T1000 (cell line): ENCODE measurements around the gene LYL1.

ENCODE experiments used
- DNase-seq: peaks from one replicate; lab custom pipeline; 2025; ENCODE audit warnings: mixed read lengths; lab: John Stamatoyannopoulos, UW

LYL1 gene

DNA sequence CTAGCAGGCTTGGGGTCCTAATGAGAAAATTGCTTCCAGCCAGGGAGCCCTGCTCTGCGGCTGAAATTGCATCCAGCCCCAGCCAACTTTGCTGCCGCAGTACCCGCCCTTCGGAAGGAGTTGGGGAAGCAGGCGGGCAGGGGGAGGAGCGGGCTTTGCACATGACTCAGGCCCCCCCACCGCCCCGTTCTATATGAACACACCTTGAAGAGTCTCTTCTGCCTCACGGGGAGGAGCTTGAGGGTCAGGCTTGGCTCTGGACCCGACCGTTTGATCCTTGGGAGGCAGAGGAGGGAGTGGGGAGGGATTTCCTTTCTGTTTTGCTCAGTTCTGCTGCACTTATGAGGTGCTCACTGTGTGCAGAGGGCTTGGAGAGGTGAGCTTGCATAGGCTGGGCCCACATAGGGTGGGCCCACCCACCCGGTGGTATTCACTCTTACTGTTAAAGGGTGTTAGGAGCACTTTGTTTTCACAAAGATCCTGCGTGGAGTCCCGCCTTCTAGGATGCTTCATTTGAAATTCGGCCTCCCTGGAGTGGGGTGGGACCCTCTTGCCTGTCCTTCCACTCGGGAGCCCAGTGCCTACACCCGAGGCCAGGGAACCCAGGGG is 46.5 kb downstream of the LYL1 start:
- DNase-seq = peak; percentile 56

GRCh38 chr19:13055213-13056051 is 47.2 kb downstream of the LYL1 start:
- peak; percentile 85 for DNase-seq

DNA sequence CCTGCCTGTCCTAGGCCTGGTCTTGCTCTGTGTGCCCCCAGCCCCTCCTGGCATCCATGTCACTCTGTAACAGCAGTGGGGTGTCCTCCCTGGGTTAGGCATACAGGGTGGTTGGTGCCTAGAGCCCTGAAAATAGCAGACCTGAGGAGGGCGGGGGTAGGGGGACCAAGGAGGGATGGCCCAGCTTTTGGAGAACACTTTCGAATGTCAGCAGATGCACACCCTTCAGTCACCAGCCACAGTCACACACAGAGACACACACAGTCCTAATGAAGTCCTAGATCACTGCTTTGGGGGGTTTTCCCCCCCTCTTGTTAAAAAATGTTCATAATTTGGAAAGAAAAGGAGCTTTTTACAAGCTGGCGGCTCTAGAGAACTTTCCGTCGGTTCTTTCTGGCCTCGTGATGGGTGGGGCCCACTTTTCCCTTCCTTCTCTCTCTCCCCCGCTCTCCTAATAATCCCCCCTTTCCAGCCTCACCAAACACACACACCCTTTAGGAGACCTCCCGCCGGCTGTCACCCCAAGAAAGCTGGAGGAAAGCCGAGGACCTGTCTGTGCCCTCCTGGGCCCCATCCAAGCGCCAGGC is 47.9 kb downstream of the LYL1 start:
- no peak for DNase-seq

DNA sequence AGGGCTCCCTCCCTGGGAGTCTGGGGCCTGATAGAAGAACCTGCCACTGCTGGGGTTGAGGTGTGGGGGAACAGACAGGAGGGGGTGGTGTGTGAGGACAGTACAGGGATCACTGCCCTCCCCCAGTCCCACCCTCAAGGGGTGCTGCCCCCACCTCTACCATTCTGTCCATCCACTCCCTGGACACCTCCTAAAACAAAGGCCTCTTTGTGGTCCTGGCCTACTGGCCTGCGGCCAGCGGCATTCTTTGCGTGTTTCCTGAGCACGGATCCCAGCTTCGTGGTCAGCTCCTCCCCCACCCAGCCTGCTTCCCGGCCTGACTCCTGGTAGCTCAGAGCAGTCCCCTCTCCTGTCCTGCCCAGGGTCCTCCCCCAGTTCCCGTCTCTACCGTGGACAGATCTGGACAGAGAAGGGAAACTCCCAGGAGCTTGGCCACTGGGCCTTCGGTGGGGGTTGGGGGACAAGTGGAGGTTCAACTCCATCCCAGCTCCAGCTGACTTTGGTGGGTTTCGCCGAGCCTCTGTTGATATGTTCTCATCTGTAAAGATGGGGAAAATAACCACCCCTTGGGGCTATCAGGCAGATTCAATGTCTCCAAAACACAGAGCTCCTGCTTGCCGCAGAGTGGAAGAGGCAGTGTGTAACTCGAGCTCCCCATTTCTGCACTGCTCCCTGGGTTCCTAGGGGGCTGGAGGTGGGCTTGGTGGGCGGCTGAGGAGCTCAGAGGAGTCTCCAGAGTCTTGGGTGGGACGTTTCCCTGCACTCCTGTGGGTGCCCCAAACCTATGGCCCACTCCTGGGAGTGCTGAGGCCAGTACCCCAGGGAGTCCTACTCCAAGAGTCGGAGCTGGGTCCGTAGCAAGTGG is 48.7 kb downstream of the LYL1 start:
- DNase-seq = peak; percentile 61

DNA sequence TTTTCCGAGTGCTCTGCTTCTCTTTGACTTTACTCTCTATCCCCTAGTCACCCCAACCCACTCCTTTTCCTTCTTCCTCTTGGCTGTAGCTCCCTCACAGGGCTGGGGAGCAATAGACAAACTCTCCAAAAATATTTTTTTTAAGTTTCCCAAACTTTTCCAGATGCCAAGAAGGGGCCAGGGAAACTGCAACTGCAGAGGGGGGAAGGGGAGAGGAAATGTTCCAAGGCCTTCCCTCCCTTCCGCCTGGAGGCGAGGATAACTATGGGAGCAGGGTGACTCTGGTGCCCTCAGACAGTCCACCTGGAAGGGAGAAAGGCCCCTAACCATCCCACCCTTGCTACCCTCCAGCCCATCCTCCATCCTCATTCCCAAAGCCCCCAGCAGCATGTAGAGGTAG is 49.4 kb downstream of the LYL1 start:
- DNase-seq = no peak

- no peak for DNase-seq
Observed at GRCh38 chr19:13052447-13053175, 50.0 kb downstream of the LYL1 start.

- no peak for DNase-seq
Observed at GRCh38 chr19:13051557-13052165, 51.0 kb downstream of the LYL1 start.

- DNase-seq = no peak
Observed at GRCh38 chr19:13050274-13050673, 52.4 kb downstream of the LYL1 start.
